GM18907 (cell line): ENCODE results near the gene NFE2L2.
"Not testable (repeated sequence)": the region's sequence is repeated elsewhere in the genome, so short reads cannot be mapped to it uniquely, and the experiment has no call there.

Source experiments
- ATAC-seq: cut with Tn5 transposase; IDR thresholded peaks from one replicate; pipeline ENCODE4 v1.9.1; 2021; ENCODE audit warnings: mild to moderate bottlenecking, moderate library complexity; ENCODE audit not compliant: unreplicated experiment

Gene NFE2L2

GRCh38 chr2:177281400-177282180 lies 17.1 kb upstream of the NFE2L2 start:
- peak; percentile 60 for ATAC-seq

- ATAC-seq = no peak
These were observed 15.3 kb upstream of the NFE2L2 start for GRCh38 chr2:177279847-177280246.

- no peak for ATAC-seq
These were observed 11.2 kb upstream of the NFE2L2 start for GRCh38 chr2:177275743-177276055.

GRCh38 chr2:177275040-177275742 lies 10.7 kb upstream of the NFE2L2 start:
- no peak for ATAC-seq

- no peak for ATAC-seq
These were observed 8.9 kb upstream of the NFE2L2 start for GRCh38 chr2:177273408-177273807.

GRCh38 chr2:177272765-177273164 lies 8.2 kb upstream of the NFE2L2 start:
- ATAC-seq = no peak

GRCh38 chr2:177271981-177272666 lies 7.6 kb upstream of the NFE2L2 start:
- peak; percentile 49 for ATAC-seq

GRCh38 chr2:177270531-177270930 lies 6.0 kb upstream of the NFE2L2 start:
- ATAC-seq = no peak

- no peak for ATAC-seq
These were observed 4.4 kb upstream of the NFE2L2 start for GRCh38 chr2:177268901-177269300.

- ATAC-seq = no peak
These were observed 3.8 kb upstream of the NFE2L2 start for GRCh38 chr2:177268187-177268871.

GRCh38 chr2:177266955-177267354 lies 2.4 kb upstream of the NFE2L2 start:
- not testable (repeated sequence) for ATAC-seq

- no peak for ATAC-seq
These were observed 1.6 kb upstream of the NFE2L2 start for GRCh38 chr2:177265824-177266817.

GRCh38 chr2:177264209-177264692 lies 276 bp downstream of the NFE2L2 start:
- peak; percentile 19 for ATAC-seq

- peak; percentile 57 for ATAC-seq
These were observed 897 bp downstream of the NFE2L2 start for GRCh38 chr2:177263451-177264208.

GRCh38 chr2:177262958-177263450 lies 1.5 kb downstream of the NFE2L2 start:
- ATAC-seq = no peak

- no peak for ATAC-seq
These were observed 2.4 kb downstream of the NFE2L2 start for GRCh38 chr2:177262092-177262491.

GRCh38 chr2:177261116-177262060 lies 3.1 kb downstream of the NFE2L2 start:
- no peak for ATAC-seq

- ATAC-seq = no peak
These were observed 4.1 kb downstream of the NFE2L2 start for GRCh38 chr2:177260379-177260778.
